GM21619 (cell line): ENCODE measurements around the gene PLCB2.

Experiments
- ATAC-seq: cut with Tn5 transposase; IDR thresholded peaks from one replicate; pipeline ENCODE4 v1.9.1; 2021; ENCODE audit not compliant: unreplicated experiment

The PLCB2 gene

GRCh38 chr15:40342416-40343320, 34.9 kb upstream of the PLCB2 start:
- ATAC-seq, result no peak

- ATAC-seq, result no peak
These were observed 33.1 kb upstream of the PLCB2 start, which contains the start of gene CCDC9B for GRCh38 chr15:40340740-40341400. Gene CCDC9B (minus strand): TSS chr15:40340939. CDS start chr15:40340819, 120 bp downstream.

DNA sequence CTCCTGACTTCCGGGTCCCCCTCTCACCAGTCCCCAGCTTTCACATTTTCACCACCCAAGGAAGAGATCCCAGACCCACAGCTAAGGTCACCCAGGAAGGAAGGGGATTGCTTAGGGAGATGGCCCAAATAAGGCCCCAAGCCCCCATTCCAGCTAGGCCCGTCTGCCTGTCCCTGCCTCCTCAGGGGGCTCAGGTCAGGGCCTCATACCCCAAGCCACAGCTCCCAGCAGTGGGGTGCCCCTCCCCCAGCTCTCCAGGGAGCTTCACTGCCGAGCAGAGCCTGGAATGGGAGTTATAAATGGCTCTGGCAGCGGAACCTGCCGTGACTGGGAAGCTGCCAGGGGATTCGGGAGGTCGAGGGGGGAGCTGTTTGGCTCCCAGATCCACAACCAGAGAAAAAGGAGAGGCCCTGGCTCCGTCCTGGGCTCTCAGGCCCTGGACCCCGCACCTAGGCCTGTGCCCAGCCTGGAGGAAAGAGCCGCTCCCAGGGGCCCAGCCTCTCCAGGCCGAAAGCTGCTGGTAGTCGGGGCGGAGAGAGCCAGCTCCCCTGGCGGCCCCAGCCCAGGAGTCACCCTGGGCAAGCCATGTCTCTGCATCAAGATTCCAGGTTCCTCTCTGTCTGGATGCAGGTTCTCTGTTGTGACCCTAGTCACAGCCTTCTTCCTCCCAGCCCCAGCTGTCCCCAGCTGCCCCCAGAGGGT, 32.5 kb upstream of the PLCB2 start:
- ATAC-seq, result no peak

DNA sequence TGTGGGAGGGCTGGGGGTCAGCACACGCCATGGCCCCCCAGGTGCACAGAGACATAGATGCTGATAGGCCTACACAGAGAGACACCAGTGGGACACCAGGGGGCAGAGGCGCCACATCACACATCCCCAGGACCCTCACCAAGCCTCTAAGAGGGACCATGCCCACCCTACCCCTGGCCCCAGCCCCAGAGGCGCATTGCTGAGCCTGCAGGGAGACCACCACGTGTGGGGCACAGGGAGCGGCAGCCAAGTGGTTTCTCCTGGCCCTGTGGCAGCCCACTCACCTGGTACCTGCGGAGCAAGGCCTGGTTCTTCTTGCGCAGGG, 31.8 kb upstream of the PLCB2 start:
- ATAC-seq, result no peak

DNA sequence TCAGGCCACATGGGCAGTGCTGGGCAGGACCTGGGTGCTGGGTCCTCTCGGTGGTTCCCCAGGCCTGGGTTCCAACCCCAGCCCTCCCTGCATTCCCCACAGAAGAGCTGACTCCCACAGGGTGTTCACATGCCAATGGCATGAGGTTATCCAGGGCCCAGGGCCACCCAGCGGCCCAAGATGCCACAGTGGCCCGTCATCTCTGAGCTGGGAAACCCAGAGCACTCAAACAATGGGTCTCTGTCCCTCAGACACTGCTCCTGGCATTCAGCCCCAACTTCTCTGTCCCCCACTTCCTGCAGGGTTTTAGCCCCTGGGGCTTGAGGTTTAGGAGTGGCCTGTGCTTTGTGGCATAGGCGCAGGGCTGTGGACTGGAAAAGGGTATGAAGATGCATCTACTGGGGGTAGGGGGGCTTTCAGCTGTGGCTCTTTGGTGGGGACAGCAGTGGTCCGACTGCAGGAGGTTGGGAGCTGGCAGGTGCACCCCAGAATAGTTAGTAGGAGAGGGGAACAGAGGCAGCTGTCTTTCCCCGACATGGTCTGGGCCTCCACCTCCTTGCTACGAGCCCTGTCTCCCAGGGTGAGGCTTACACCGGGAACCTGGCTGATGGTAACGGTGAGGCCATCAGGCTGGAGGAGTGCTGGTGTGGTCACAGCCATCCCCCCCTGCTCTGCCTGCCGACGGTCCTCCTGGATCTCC, 31.3 kb upstream of the PLCB2 start:
- ATAC-seq, result no peak

DNA sequence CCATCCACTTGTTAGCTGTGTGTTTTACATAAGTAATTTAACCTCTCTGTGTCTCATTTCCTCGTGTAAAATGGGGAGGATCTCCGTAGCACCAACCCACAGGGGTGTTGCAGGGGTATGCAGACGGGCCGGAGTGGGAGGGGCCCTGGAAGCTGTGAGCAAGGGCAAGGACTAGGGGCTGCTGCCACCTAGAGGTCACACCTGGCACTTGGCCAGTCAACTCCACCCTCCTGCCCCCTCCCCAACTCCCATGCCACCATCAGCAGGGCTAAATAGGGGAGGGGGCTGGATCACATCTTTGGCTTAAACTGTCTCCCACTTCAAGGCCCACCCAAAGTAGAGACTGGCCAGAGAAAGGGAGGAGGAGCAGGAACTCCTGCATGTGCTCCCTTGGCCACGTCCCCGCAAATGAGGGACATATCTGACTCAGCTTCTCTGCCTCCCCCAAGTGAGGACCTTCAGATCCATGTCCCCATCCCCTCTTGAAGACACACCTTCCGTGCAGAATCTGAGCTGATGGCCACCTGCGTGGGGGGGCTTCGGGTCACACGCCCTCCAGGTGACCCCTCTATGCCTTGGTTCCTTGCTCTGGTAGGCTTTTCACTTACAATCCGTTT, 30.4 kb upstream of the PLCB2 start:
- ATAC-seq, result no peak

- no peak for ATAC-seq
These were observed 29.9 kb upstream of the PLCB2 start for GRCh38 chr15:40337597-40337996.

- ATAC-seq, result no peak
These were observed 29.0 kb upstream of the PLCB2 start for GRCh38 chr15:40336744-40337122.

DNA sequence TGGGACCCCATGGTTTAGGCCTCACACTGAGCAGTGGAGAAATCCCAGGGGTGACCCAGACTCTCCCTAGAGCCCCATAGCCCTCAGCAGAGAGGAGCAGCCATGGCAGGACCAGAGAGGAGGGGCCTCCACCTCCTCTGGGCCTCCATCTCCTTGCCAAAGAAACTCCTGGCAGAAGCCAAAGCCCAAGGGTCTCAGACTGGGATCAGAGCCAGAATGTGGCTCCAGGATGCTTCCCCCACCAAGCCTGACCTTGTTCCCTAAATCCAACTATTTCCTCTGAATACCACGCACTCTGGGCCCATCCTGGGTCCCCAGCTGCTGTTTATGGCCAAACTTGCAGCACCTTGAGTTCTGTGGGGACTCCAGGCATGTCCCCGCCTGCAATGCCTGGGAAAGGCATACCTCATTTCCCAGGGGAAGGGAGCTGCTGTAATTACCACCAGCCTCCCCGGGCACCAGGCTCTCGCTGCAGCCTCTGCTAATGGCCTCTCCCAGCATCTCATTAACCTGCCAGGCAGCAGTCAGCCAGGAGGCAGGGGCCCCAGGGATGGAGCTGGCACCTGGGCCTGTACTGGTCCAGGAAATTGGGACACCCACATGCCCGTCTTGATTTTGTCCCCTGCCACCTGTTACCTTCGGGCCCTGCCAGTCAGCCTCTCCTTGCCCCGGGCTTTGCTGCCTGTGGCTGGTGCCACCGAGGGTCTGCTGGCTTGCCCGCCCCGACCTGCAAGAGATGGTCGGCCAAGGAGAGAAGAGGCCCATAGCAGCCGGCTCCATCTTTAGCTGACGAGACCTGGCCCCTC, 28.4 kb upstream of the PLCB2 start:
- ATAC-seq, result no peak

DNA sequence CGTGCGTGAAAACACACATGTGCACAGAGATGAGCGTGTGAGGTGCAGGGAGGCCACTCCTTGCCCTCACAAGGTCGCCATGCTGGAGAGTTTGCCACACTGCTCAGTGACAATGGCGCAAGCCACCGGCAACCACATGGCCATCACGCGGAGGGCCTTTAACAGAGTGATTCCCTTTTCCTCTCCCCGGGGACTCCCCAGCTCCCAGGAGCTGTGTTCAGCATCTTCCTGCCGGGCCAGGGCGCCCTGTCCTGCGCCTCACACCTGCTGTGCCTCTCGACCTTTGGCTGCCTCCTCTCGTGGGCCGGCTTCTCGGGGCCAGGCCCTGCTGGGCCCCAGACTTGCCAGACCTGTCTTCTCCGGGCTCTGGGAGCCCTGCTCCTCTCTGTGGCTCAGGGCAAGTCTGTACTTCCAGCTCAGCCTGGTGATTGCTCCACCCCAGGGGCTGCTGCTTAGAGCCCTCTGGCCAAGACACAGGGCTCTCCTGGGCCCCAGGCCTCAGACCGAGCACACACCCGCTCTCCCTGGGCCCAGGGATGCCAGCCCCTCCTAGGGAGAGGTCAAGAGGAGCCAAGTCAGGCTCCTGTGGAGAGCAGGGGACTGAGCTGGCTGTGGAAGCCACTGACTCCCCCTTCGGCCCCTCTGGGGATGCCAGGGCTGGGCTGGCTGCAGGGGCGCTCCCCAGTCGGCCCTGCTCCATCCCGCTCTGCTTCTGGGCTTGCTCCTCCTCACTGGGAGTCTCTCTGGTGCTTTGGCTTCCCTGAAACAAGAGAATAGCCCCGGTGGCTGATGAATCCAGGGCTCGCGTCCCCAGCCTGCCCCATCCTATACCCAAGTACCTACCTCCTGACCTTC, 27.4 kb upstream of the PLCB2 start:
- no peak for ATAC-seq

DNA sequence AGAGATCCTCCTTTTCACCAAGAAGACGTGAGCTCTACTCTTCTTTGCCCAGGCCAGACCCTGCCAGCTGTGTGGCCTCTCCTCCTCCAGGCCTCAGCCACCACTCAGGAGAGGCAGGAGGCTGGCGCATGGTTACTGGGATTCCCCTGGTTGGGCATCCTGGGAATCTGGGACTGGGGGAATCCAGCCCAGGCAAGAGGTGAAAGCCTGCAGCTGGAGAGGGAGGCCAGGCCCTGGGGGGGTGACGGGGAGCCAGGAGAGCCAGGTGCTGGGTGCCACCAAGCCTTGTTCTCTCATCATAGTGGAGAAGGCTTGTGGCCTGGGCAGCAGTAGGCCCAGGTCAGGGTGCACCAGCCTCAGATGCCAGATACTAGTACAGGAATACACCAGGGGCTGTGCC, 26.8 kb upstream of the PLCB2 start:
- ATAC-seq, result no peak

DNA sequence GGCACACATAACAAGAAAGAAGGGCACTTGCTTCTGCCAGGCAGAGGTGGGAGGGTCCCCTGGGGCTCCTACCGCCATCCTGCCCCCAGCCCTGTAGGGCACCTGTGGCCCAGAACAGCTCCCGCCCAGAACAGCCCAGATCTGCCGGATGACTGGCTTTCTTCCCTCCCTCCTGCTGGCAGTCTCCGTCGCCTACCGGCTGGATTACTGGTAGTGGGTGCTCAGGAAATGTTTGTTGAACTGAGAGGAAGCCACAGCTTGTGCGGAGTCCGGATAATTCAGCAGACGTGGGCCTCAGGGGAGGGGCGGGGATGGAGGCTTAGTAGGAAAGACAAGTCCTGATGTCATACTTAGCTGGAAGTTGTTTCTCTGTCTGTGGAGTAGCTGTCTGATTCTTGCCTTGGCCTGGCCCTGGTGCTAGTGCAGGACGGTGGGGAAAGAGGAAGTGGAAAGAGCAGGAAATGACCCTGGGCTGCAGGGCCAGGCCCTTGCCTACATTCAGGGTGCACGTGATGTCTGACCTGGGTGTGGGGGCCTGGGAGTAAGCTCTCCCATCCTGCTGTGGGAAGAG, 26.3 kb upstream of the PLCB2 start:
- ATAC-seq, result no peak

DNA sequence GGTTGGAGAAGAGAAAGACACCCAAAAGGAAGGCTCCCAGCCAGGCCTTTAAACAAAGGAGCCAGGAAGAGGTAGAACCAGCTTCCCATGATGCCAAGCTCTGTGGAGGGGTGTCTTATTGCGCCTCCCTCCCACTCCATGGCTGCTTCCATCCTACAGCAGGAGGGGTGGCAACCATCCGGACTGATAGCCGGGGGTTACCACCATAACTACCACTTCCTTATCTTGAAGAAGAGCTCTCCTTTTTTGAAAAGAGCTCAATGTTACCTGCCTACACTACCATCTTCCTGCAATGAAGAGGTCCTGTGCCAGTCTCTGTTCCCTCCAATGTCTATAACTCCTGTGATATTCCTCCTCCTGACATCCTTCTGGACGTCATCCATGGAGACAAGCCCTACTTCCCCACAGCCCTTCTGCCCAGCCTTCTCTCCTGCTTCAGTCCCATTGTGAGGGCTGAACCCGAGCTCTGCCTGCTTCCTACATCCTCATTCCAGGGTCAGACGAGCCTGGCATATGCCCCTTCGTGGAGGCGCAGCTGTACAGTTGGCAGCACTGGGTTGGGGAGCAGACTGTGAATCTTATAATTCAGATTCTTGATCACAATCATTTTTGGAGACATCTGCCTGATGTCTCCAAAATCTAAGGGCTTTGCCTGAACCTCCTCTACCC, 24.5 kb upstream of the PLCB2 start:
- ATAC-seq, result no peak

GRCh38 chr15:40331637-40332036, 23.9 kb upstream of the PLCB2 start:
- no peak for ATAC-seq

GRCh38 chr15:40331026-40331425, 23.3 kb upstream of the PLCB2 start:
- no peak for ATAC-seq

- no peak for ATAC-seq
These were observed 22.7 kb upstream of the PLCB2 start for GRCh38 chr15:40330368-40330836.

- ATAC-seq, result no peak
These were observed 22.1 kb upstream of the PLCB2 start for GRCh38 chr15:40329804-40330203.

DNA sequence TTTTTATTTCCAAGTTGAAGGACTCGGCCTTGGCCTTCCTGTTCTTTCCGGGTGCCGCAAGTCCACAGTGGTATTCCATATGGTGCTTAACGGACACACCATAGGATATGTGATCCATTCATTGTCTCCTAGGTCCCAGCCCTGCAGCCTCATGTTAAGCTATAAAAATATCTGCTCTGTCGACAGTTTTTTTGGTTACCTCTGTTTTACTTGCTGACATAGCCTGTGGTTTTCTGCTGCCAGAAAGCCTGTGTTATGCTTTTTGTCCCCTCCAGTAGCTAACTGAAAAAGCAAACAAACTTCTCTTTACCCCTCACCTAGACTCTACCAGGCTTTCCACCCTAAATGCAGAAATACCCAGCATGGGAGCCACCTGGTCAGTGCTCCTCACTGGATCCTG, 21.0 kb upstream of the PLCB2 start:
- no peak for ATAC-seq
